ENCODE measurements around the gene UBASH3A.

UBASH3A gene

GRCh38 chr21:42403611-42404231 lies at the start of gene UBASH3A:
TSS of gene UBASH3A (plus strand) at chr21:42403902. CDS start at chr21:42403946, 44 bp downstream.
- no peak for DNase-seq (ENCODE audit: low read depth in 1 of 2, low spot score in 1 of 2)

- no peak for DNase-seq (ENCODE audit: low read depth in 1 of 2, low spot score in 1 of 2)
Measured at GRCh38 chr21:42356046-42356445, 47.7 kb upstream of the UBASH3A start.

GRCh38 chr21:42356650-42357049 lies 47.1 kb upstream of the UBASH3A start:
- no peak for DNase-seq (ENCODE audit: low read depth in 1 of 2, low spot score in 1 of 2)

GRCh38 chr21:42357307-42357706 lies 46.4 kb upstream of the UBASH3A start:
- DNase-seq (ENCODE audit: low read depth in 1 of 2, low spot score in 1 of 2): no peak

GRCh38 chr21:42358261-42358660 lies 45.4 kb upstream of the UBASH3A start:
- no peak for DNase-seq (ENCODE audit: low read depth in 1 of 2, low spot score in 1 of 2)

GRCh38 chr21:42358937-42359336 lies 44.8 kb upstream of the UBASH3A start:
- DNase-seq (ENCODE audit: low read depth in 1 of 2, low spot score in 1 of 2): no peak

- no peak for DNase-seq (ENCODE audit: low read depth in 1 of 2, low spot score in 1 of 2)
Measured at GRCh38 chr21:42360317-42360716, 43.4 kb upstream of the UBASH3A start.

GRCh38 chr21:42361286-42361685 lies 42.4 kb upstream of the UBASH3A start:
- DNase-seq (ENCODE audit: low read depth in 1 of 2, low spot score in 1 of 2): no peak

- no peak for DNase-seq (ENCODE audit: low read depth in 1 of 2, low spot score in 1 of 2)
Measured at GRCh38 chr21:42362198-42362597, 41.5 kb upstream of the UBASH3A start.

GRCh38 chr21:42362700-42363099 lies 41.0 kb upstream of the UBASH3A start:
- DNase-seq (ENCODE audit: low read depth in 1 of 2, low spot score in 1 of 2): no peak

- DNase-seq (ENCODE audit: low read depth in 1 of 2, low spot score in 1 of 2): no peak
Measured at GRCh38 chr21:42363312-42363711, 40.4 kb upstream of the UBASH3A start.

GRCh38 chr21:42364304-42364865 lies 39.3 kb upstream of the UBASH3A start:
- DNase-seq (ENCODE audit: low read depth in 1 of 2, low spot score in 1 of 2): no peak

GRCh38 chr21:42365770-42366169 lies 37.9 kb upstream of the UBASH3A start:
- DNase-seq (ENCODE audit: low read depth in 1 of 2, low spot score in 1 of 2): no peak

- DNase-seq (ENCODE audit: low read depth in 1 of 2, low spot score in 1 of 2): no peak
Measured at GRCh38 chr21:42366292-42367010, 37.3 kb upstream of the UBASH3A start, which contains the start of gene TFF1. TSS of gene TFF1 (minus strand) at chr21:42366535. CDS start at chr21:42366495, 40 bp downstream.

- no peak for DNase-seq (ENCODE audit: low read depth in 1 of 2, low spot score in 1 of 2)
Measured at GRCh38 chr21:42367367-42368165, 36.1 kb upstream of the UBASH3A start.

- DNase-seq (ENCODE audit: low read depth in 1 of 2, low spot score in 1 of 2): no peak
Measured at GRCh38 chr21:42369821-42370220, 33.9 kb upstream of the UBASH3A start.

- no peak for DNase-seq (ENCODE audit: low read depth in 1 of 2, low spot score in 1 of 2)
Measured at GRCh38 chr21:42370894-42371654, 32.6 kb upstream of the UBASH3A start.

GRCh38 chr21:42373196-42373907 lies 30.4 kb upstream of the UBASH3A start:
- DNase-seq (ENCODE audit: low read depth in 1 of 2, low spot score in 1 of 2): no peak

GRCh38 chr21:42373908-42374455 lies 29.7 kb upstream of the UBASH3A start:
- DNase-seq (ENCODE audit: low read depth in 1 of 2, low spot score in 1 of 2): no peak

GRCh38 chr21:42374457-42374856 lies 29.2 kb upstream of the UBASH3A start:
- DNase-seq (ENCODE audit: low read depth in 1 of 2, low spot score in 1 of 2): no peak
